Fibroblast of lung (primary cell): ENCODE results near the gene ATP11A. TPM values are rescaled to one million over a fixed set of nuclear protein-coding genes. Genes with fewer than 3 reads are reported as not detected.

Experiments
- DNase-seq, 2 donors: peaks; one replicate each; pipeline versions ENCODE4 v3.0.0 to v3.0.0-alpha.2; 2010; ENCODE audit warnings: low read depth in 2 of 2
- H2AFZ ChIP-seq: 2 replicates; pipeline ENCODE4 v1.5.1; 2012; ENCODE audit warnings: low read length, control low read depth, inconsistent platforms
- H3K27ac ChIP-seq: 2 replicates; pipeline ENCODE4 v1.5.1; 2011; ENCODE audit warnings: low read length, control low read depth; ENCODE audit not compliant: insufficient read depth
- H3K27me3 ChIP-seq: 2 replicates; pipeline ENCODE4 v1.5.1; 2011; ENCODE audit warnings: mild to moderate bottlenecking, low read length; ENCODE audit not compliant: control insufficient read depth, insufficient read depth
- H3K36me3 ChIP-seq: 2 replicates; pipeline ENCODE4 v1.5.1; 2011; ENCODE audit warnings: low read length; ENCODE audit not compliant: control insufficient read depth, insufficient read depth
- H3K4me1 ChIP-seq: 2 replicates; pipeline ENCODE4 v1.5.1; 2011; ENCODE audit warnings: low read length; ENCODE audit not compliant: control insufficient read depth, insufficient read depth; ENCODE audit errors: extremely low read depth
- H3K4me2 ChIP-seq: 2 replicates; pipeline ENCODE4 v1.5.1; 2011; ENCODE audit warnings: low read length, control low read depth; ENCODE audit not compliant: insufficient read depth; ENCODE audit errors: extremely low read depth
- H3K4me3 ChIP-seq, 4 experiments: fragments of 200-600 bp in 1 of 4; sonication (generic) in 1 of 4; replicated peaks in 1 of 4; 2 replicates each; pipeline ENCODE4 v1.5.1; 2011 to 2016; ENCODE audit warnings: low read length in 4 of 4, low read depth in 3 of 4, mild to moderate bottlenecking in 3 of 4, control low read depth in 2 of 4, inconsistent platforms in 1 of 4, mixed read lengths in 1 of 4; ENCODE audit not compliant: insufficient read depth in 1 of 4; ENCODE audit errors: control extremely low read depth in 1 of 4
- H3K79me2 ChIP-seq: 2 replicates; pipeline ENCODE4 v1.5.1; 2012; ENCODE audit warnings: mild to moderate bottlenecking, low read length, inconsistent platforms; ENCODE audit not compliant: control insufficient read depth, insufficient read depth
- H3K9ac ChIP-seq: 2 replicates; pipeline ENCODE4 v1.5.1; 2011; ENCODE audit warnings: mild to moderate bottlenecking, low read length, control low read depth; ENCODE audit not compliant: insufficient read depth
- H3K9me3 ChIP-seq: 2 replicates; pipeline ENCODE4 v1.5.1; 2012; ENCODE audit warnings: low read depth, low read length; ENCODE audit not compliant: control insufficient read depth, insufficient read depth
- H4K20me1 ChIP-seq: 2 replicates; pipeline ENCODE4 v1.5.1; 2011; ENCODE audit warnings: low read length; ENCODE audit not compliant: control insufficient read depth, insufficient read depth; ENCODE audit errors: extremely low read depth
- CTCF ChIP-seq, 2 donors: IDR thresholded peaks in 1 of 2; conservative IDR thresholded peaks in 1 of 2; 1 replicate in 1 of 2; 2 replicates in 1 of 2; pipeline ENCODE4 v1.5.1; 2011 to 2012; ENCODE audit warnings: low read length in 2 of 2, control low read depth in 1 of 2, inconsistent platforms in 1 of 2, low read depth in 1 of 2, mild to moderate bottlenecking in 1 of 2
- EZH2 ChIP-seq: IDR thresholded peaks from 2 replicates; pipeline ENCODE4 v1.5.1; 2012; ENCODE audit warnings: low read length, control low read depth, mild to moderate bottlenecking; ENCODE audit errors: missing control alignments
- polyA plus RNA-seq, 2 donors: library from polyadenylated mRNA; depleted of rRNA in 1 of 2; stranded (reverse) in 1 of 2; unstranded in 1 of 2; fragments of >200 nt; gene quantifications; 2 replicates each; pipeline ENCODE4 v1.2.1, GENCODE V29; 2011 to 2012; ENCODE audit warnings: missing spikeins in 1 of 2
- total RNA-seq: library from RNA; depleted of rRNA; stranded (reverse); fragments of >200 nt; gene quantifications from 2 replicates; pipeline ENCODE4 v1.2.1, GENCODE V29; 2014

The ATP11A gene
- total and polyA plus RNA-seq, 2 donors (not counting 1 experiment from before 2014, with no cell fraction given): 2.3 to 7.8 TPM

- Histone ChIP-seq H3K4me3 (no peak overlapping the region), H2AFZ (no peak overlapping the region), H3K4me2 (no peak overlapping the region), H3K4me1 (no peaks in the 10 kb centered on the region), H3K27ac (no peak overlapping the region), H3K9ac (no peak overlapping the region), H4K20me1 (no peaks in the 10 kb centered on the region), H3K27me3 (peaks cover 4% of the 10 kb centered on the region), H3K79me2 (no peaks in the 10 kb centered on the region), H3K36me3 (no peaks in the 10 kb centered on the region), H3K9me3 (no peaks in the 10 kb centered on the region)
- DNase-seq: no peak
- TF ChIP-seq CTCF (conservative IDR thresholded peaks at IDR 0.05 in 1 of 2, IDR thresholded peaks at IDR 0.05 in 1 of 2; ENCODE audit: low read depth in 1 of 2, low read length in 2 of 2): no peak
- no peak for TF ChIP-seq EZH2
Measured at GRCh38 chr13:112643759-112644459, 45.9 kb upstream of the ATP11A start.

GRCh38 chr13:112645327-112645914, 44.4 kb upstream of the ATP11A start:
- H3K4me3 ChIP-seq: no peak overlapping the region
- H2AFZ ChIP-seq: no peak overlapping the region
- no peak overlapping the region for H3K27ac ChIP-seq
- DNase-seq: no peak
- H3K9me3 ChIP-seq: no peaks in the 10 kb centered on the region
- H4K20me1 ChIP-seq: no peaks in the 10 kb centered on the region
- H3K27me3 ChIP-seq: no peaks in the 10 kb centered on the region
- H3K79me2 ChIP-seq: no peaks in the 10 kb centered on the region
- no peak overlapping the region for H3K9ac ChIP-seq
- H3K4me1 ChIP-seq: no peaks in the 10 kb centered on the region
- TF ChIP-seq CTCF (conservative IDR thresholded peaks at IDR 0.05 in 1 of 2, IDR thresholded peaks at IDR 0.05 in 1 of 2; ENCODE audit: low read depth in 1 of 2, low read length in 2 of 2) (no peak), EZH2 (no peak)
- no peak overlapping the region for H3K4me2 ChIP-seq
- no peaks in the 10 kb centered on the region for H3K36me3 ChIP-seq

- no peak overlapping the region for H3K4me2 ChIP-seq
- no peaks in the 10 kb centered on the region for H3K79me2 ChIP-seq
- no peak overlapping the region for H3K27ac ChIP-seq
- no peak overlapping the region for H3K4me3 ChIP-seq
- H4K20me1 ChIP-seq: no peaks in the 10 kb centered on the region
- H3K36me3 ChIP-seq: no peaks in the 10 kb centered on the region
- no peaks in the 10 kb centered on the region for H3K9me3 ChIP-seq
- no peaks in the 10 kb centered on the region for H3K27me3 ChIP-seq
- H2AFZ ChIP-seq: no peak overlapping the region
- no peak overlapping the region for H3K9ac ChIP-seq
- no peak for TF ChIP-seq CTCF (conservative IDR thresholded peaks at IDR 0.05 in 1 of 2, IDR thresholded peaks at IDR 0.05 in 1 of 2; ENCODE audit: low read depth in 1 of 2, low read length in 2 of 2)
- TF ChIP-seq EZH2: no peak
- no peaks in the 10 kb centered on the region for H3K4me1 ChIP-seq
- no peak for DNase-seq
Measured at GRCh38 chr13:112647256-112647655, 42.6 kb upstream of the ATP11A start.
